Small intestine (tissue), 7 donors: ENCODE results near the gene SLC2A1. TPM values are rescaled to one million over a fixed set of nuclear protein-coding genes. Genes with fewer than 3 reads are reported as not detected.

Experiments
- DNase-seq, 2 donors: peaks; one replicate each; pipeline versions ENCODE4 v3.0.0 to v3.0.0-alpha.2; 2013
- FAIRE-seq: peaks from 2 replicates; lab custom pipeline; 2012; peaks lifted over from hg19 to GRCh38; lab: Jason Lieb, UNC
- H3K27ac ChIP-seq, 3 donors: one replicate each; pipeline ENCODE4 v1.5.1; 2013; ENCODE audit warnings: low read length in 2 of 3, mild to moderate bottlenecking in 2 of 3, control low read depth in 1 of 3, inconsistent platforms in 1 of 3, low read depth in 1 of 3, moderate library complexity in 1 of 3
- H3K27me3 ChIP-seq, 3 donors: one replicate each; pipeline ENCODE4 v1.6.1; 2013; ENCODE audit warnings: low read length in 3 of 3, inconsistent platforms in 1 of 3; ENCODE audit not compliant: control insufficient read depth in 3 of 3, insufficient read depth in 3 of 3
- H3K36me3 ChIP-seq, 3 donors: one replicate each; pipeline ENCODE4 v1.6.1; 2013; ENCODE audit warnings: low read length in 3 of 3, inconsistent platforms in 1 of 3, low read depth in 1 of 3, mild to moderate bottlenecking in 1 of 3, moderate library complexity in 1 of 3; ENCODE audit not compliant: control insufficient read depth in 3 of 3, insufficient read depth in 2 of 3
- H3K4me1 ChIP-seq, 3 donors: one replicate each; pipeline ENCODE4 v1.6.1; 2013; ENCODE audit warnings: low read length in 2 of 3, inconsistent platforms in 1 of 3, low read depth in 1 of 3, mild to moderate bottlenecking in 1 of 3, moderate library complexity in 1 of 3; ENCODE audit not compliant: control insufficient read depth in 3 of 3, insufficient read depth in 2 of 3
- H3K4me3 ChIP-seq, 3 donors: one replicate each; pipeline ENCODE4 v1.5.1; 2013; ENCODE audit warnings: low read length in 3 of 3, control low read depth in 1 of 3, inconsistent platforms in 1 of 3, low read depth in 1 of 3, mild to moderate bottlenecking in 1 of 3, moderate library complexity in 1 of 3
- H3K9me3 ChIP-seq, 2 donors: one replicate each; pipeline ENCODE4 v1.6.1; 2013; ENCODE audit warnings: low read depth in 1 of 2, low read length in 1 of 2; ENCODE audit not compliant: control insufficient read depth in 2 of 2, insufficient read depth in 1 of 2
- WGBS, 3 donors: extraction: QIAGEN DNeasy Blood & Tissue Kit; methylation state at CpG; one replicate each; pipeline ENCODE4 v1.1.7; 2013; 5-methylcytosine and 5-hydroxymethylcytosine counted together
- polyA plus RNA-seq, 4 donors: library from polyadenylated mRNA; stranded (reverse) in 3 of 4; unstranded in 1 of 4; fragments of 200-250 nt in 3 of 4; fragments of 120-200 nt in 1 of 4; gene quantifications; one replicate each; pipeline versions ENCODE4 v1.2.1 to v1.2.3, GENCODE V29; 2013
- donor health status: healthy with polysubstance abuse.
- donor health status: control.
- donor health status: control.
- donor health status: Bipolar disorder and iron deficiency.
- donor health status: healthy.

The SLC2A1 gene
- polyA plus RNA-seq, 4 donors = 1.1 to 61.3 (median 8.4) TPM

- no peaks in the 10 kb centered on the region for H3K27me3 ChIP-seq
- no peaks in the 10 kb centered on the region for H3K36me3 ChIP-seq
- H3K4me3 ChIP-seq = no peak overlapping the region
- peaks cover 0 to 24% (median 6%) of the 10 kb centered on the region in 3 donors for H3K4me1 ChIP-seq
- no peaks in the 10 kb centered on the region for H3K9me3 ChIP-seq
- no peak for DNase-seq
- no peak for FAIRE-seq
- WGBS, 3 donors = 80 to 100% (median 84%) methylated on average over 1 of the region's 1 CpG
- H3K27ac ChIP-seq = no peak overlapping the region
Observed at GRCh38 chr1:42983693-42984092, 25.0 kb upstream of the SLC2A1 start.

- FAIRE-seq (no peak), DNase-seq (no peak)
- no peaks in the 10 kb centered on the region for H3K27me3 ChIP-seq
- 56 to 69% (median 60%) methylated on average over 3 of the region's 3 CpGs for WGBS, 3 donors
- H3K36me3 ChIP-seq = peaks cover 0 to 2% (median 0%) of the 10 kb centered on the region in 3 donors
- H3K4me1 ChIP-seq = peaks cover 0 to 24% (median 6%) of the 10 kb centered on the region in 3 donors
- no peaks in the 10 kb centered on the region for H3K9me3 ChIP-seq
- H3K27ac ChIP-seq = no peak overlapping the region
- no peak overlapping the region for H3K4me3 ChIP-seq
Observed at GRCh38 chr1:42983253-42983652, 24.6 kb upstream of the SLC2A1 start.

- H3K9me3 ChIP-seq = no peaks in the 10 kb centered on the region
- no peaks in the 10 kb centered on the region for H3K27me3 ChIP-seq
- FAIRE-seq (no peak), DNase-seq (no peak)
- peaks cover 0 to 2% (median 0%) of the 10 kb centered on the region in 3 donors for H3K36me3 ChIP-seq
- peaks cover 0 to 24% (median 6%) of the 10 kb centered on the region in 3 donors for H3K4me1 ChIP-seq
- no peak overlapping the region for H3K4me3 ChIP-seq
- H3K27ac ChIP-seq = no peak overlapping the region
- WGBS, 3 donors = 83 to 88% (median 84%) methylated on average over 6 of the region's 6 CpGs
Observed at GRCh38 chr1:42982641-42983040, 24.0 kb upstream of the SLC2A1 start.

- no peak for FAIRE-seq
- H3K4me3 ChIP-seq = no peak overlapping the region
- H3K27me3 ChIP-seq = no peaks in the 10 kb centered on the region
- 78 to 86% (median 83%) methylated on average over 6 of the region's 6 CpGs for WGBS, 3 donors
- peaks cover 0 to 2% (median 0%) of the 10 kb centered on the region in 3 donors for H3K36me3 ChIP-seq
- H3K27ac ChIP-seq = no peak overlapping the region
- DNase-seq = no peak
- H3K4me1 ChIP-seq = peaks cover 0 to 24% (median 6%) of the 10 kb centered on the region in 3 donors
- H3K9me3 ChIP-seq = no peaks in the 10 kb centered on the region
Observed at GRCh38 chr1:42981871-42982270, 23.2 kb upstream of the SLC2A1 start.

- no peak for FAIRE-seq
- Histone ChIP-seq H3K36me3 (peaks cover 0 to 2% (median 0%) of the 10 kb centered on the region in 3 donors), H3K27ac (peak overlapping the region in 1 of 3 donors; percentile 83), H3K4me3 (no peak overlapping the region), H3K4me1 (peaks cover 0 to 24% (median 6%) of the 10 kb centered on the region in 3 donors), H3K9me3 (no peaks in the 10 kb centered on the region), H3K27me3 (no peaks in the 10 kb centered on the region)
- peak in 1 of 2 donors; percentile 60 for DNase-seq
- 53 to 69% (median 64%) methylated on average over 4 of the region's 4 CpGs for WGBS, 3 donors
Observed at GRCh38 chr1:42981255-42981805, 22.7 kb upstream of the SLC2A1 start.

- peak overlapping the region; percentile 83 to 87 (median 86) for H3K27ac ChIP-seq
- peak; percentile 96 to 98 for DNase-seq
- peaks cover 0 to 24% (median 6%) of the 10 kb centered on the region in 3 donors for H3K4me1 ChIP-seq
- H3K36me3 ChIP-seq = peaks cover 0 to 2% (median 0%) of the 10 kb centered on the region in 3 donors
- WGBS, 3 donors = 20 to 59% (median 38%) methylated on average over 9 of the region's 9 CpGs
- H3K4me3 ChIP-seq = peak overlapping the region in 2 of 3 donors; percentile 19 to 29
- H3K27me3 ChIP-seq = no peaks in the 10 kb centered on the region
- H3K9me3 ChIP-seq = no peaks in the 10 kb centered on the region
- FAIRE-seq = peak; percentile 5
Observed at GRCh38 chr1:42979896-42980800, 21.5 kb upstream of the SLC2A1 start.

GRCh38 chr1:42979036-42979430 is 20.4 kb upstream of the SLC2A1 start:
- 88 to 95% (median 92%) methylated on average over 2 of the region's 2 CpGs for WGBS, 3 donors
- Histone ChIP-seq H3K27me3 (no peaks in the 10 kb centered on the region), H3K4me3 (no peak overlapping the region)

GRCh38 chr1:42978317-42979035 is 19.8 kb upstream of the SLC2A1 start:
- H3K4me1 ChIP-seq = peaks cover 0 to 28% (median 6%) of the 10 kb centered on the region in 3 donors
- H3K27ac ChIP-seq = no peak overlapping the region
- no peak overlapping the region for H3K4me3 ChIP-seq
- DNase-seq = no peak
- H3K27me3 ChIP-seq = no peaks in the 10 kb centered on the region
- H3K36me3 ChIP-seq = peaks cover 0 to 2% (median 0%) of the 10 kb centered on the region in 3 donors
- 84 to 92% (median 89%) methylated on average over 14 of the region's 14 CpGs for WGBS, 3 donors
- FAIRE-seq = no peak
- H3K9me3 ChIP-seq = no peaks in the 10 kb centered on the region

More at GRCh38 chr1:42979036-42979430, 20.4 kb upstream of the SLC2A1 start:
- no peak for DNase-seq
- Histone ChIP-seq H3K4me1 (peaks cover 0 to 24% (median 6%) of the 10 kb centered on the region in 3 donors), H3K9me3 (no peaks in the 10 kb centered on the region), H3K36me3 (peaks cover 0 to 2% (median 0%) of the 10 kb centered on the region in 3 donors), H3K27ac (no peak overlapping the region)
- no peak for FAIRE-seq
